Transverse colon (tissue), 3 donors: ENCODE results near the gene HECW1.
"Not testable (repeated sequence)": the region's sequence is repeated elsewhere in the genome, so short reads cannot be mapped to it uniquely, and the experiment has no call there.

Experiments used
- EP300 ChIP-seq: sonication (generic); formaldehyde crosslinking; IDR thresholded peaks from one replicate; pipeline ENCODE4 v1.6.1; 2017; ENCODE audit warnings: antibody characterized with exemption, low read depth
- POLR2A ChIP-seq: fragments of 450-650 bp; IDR thresholded peaks from one replicate; pipeline ENCODE4 v1.6.1; 2016; ENCODE audit warnings: antibody characterized with exemption, mild to moderate bottlenecking, moderate library complexity
- TF ChIP-seq, protein P1 (sequence below), 5 experiments: fragments of 200-600 bp in 3 of 5; fragments of 450-650 bp in 2 of 5; sonication (generic) in 3 of 5; IDR thresholded peaks; 1 replicate in 2 of 5; 2 replicates in 3 of 5; pipeline ENCODE4 v1.5.1; 2016 to 2017; ENCODE audit warnings: antibody characterized with exemption in 5 of 5, inconsistent platforms in 3 of 5, mild to moderate bottlenecking in 2 of 5, moderate library complexity in 1 of 5

DNA sequence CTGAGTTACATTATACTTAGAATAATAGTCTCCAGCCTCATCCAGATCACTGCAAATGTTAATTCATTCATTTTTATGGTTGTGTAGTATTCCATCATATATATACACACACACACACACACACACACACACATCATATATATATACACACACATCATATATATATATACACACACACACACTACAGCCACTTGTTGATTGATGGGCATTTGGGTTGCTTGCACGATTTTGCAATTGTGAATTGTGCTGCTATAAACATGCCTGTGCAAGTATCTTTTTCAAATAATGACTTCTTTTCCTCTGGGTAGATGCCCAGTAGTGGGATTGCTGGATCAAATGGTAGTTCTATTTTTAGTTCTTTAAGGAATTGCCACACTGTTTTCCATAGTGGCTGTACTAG, 233.2 kb downstream of the HECW1 start:
- not testable (repeated sequence) for TF ChIP-seq POLR2A, EP300
- TF ChIP-seq, protein P1, sequence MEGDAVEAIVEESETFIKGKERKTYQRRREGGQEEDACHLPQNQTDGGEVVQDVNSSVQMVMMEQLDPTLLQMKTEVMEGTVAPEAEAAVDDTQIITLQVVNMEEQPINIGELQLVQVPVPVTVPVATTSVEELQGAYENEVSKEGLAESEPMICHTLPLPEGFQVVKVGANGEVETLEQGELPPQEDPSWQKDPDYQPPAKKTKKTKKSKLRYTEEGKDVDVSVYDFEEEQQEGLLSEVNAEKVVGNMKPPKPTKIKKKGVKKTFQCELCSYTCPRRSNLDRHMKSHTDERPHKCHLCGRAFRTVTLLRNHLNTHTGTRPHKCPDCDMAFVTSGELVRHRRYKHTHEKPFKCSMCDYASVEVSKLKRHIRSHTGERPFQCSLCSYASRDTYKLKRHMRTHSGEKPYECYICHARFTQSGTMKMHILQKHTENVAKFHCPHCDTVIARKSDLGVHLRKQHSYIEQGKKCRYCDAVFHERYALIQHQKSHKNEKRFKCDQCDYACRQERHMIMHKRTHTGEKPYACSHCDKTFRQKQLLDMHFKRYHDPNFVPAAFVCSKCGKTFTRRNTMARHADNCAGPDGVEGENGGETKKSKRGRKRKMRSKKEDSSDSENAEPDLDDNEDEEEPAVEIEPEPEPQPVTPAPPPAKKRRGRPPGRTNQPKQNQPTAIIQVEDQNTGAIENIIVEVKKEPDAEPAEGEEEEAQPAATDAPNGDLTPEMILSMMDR (IDR thresholded peaks at IDR 0.05) = not testable (repeated sequence)
